ENCODE measurements around the gene TMEM131L.

Gene TMEM131L

DNA sequence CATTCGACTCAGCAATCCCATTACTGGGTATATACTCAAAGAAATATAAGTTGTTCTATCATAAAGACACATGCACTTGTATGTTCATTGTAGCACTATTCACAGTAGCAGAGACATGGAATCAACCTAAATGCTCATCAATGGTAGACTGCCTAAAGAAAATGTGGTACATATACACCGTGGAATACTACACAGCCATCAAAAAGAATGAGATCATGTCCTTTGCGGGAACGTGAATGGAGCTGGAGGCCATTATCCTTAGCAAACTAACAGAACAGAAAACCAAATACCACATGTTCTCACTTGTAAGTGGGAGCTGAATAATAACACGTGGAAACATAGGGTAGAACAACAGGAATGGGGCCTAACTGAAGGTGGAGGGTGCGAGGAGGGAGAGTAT, 44.9 kb downstream of the TMEM131L start:
- Histone ChIP-seq H3K4me2 (ENCODE audit: low read length) (peak overlapping the region; percentile 9; the same call in 1 of the 2 replicates), H3K79me2 (ENCODE audit: control insufficient read depth, low read length) (peaks cover 100% of the 10 kb centered on the region), H3K36me3 (ENCODE audit: control insufficient read depth, low read length) (peaks cover 96% of the 10 kb centered on the region), H3K9me3 (ENCODE audit: control insufficient read depth, insufficient read depth, low read length) (no peaks in the 10 kb centered on the region), H3K27me3 (ENCODE audit: control insufficient read depth, low read length) (no peaks in the 10 kb centered on the region), H3K9me2 (replicated peaks; ENCODE audit: control insufficient read depth, low read length) (no peaks in the 10 kb centered on the region), H3F3A (ENCODE audit: control insufficient read depth, insufficient read depth) (peaks cover 51% of the 10 kb centered on the region), H3K27ac (ENCODE audit: low read depth, low read length) (no peak overlapping the region), H4K20me1 (ENCODE audit: control insufficient read depth, insufficient read depth, low read depth, low read length) (peaks cover 48% of the 10 kb centered on the region), H3K4me3 (ENCODE audit: low read length) (no peak overlapping the region), H3K4me1 (ENCODE audit: control insufficient read depth, low read length) (peaks cover 93% of the 10 kb centered on the region)
- TF ChIP-seq CTCF (IDR thresholded peaks at IDR 0.05; ENCODE audit: low read depth, low read length, poor library complexity, severe bottlenecking) (no peak), EZH2phosphoT487 (IDR thresholded peaks at IDR 0.05; ENCODE audit: borderline replicate concordance, low read length) (no peak)

GRCh38 chr4:153512162-153512852, 46.1 kb downstream of the TMEM131L start:
- Histone ChIP-seq H3K9me2 (replicated peaks; ENCODE audit: control insufficient read depth, low read length) (no peaks in the 10 kb centered on the region), H4K20me1 (ENCODE audit: control insufficient read depth, insufficient read depth, low read depth, low read length) (peaks cover 47% of the 10 kb centered on the region), H3K36me3 (ENCODE audit: control insufficient read depth, low read length) (peaks cover 97% of the 10 kb centered on the region), H3K4me3 (ENCODE audit: low read length) (no peak overlapping the region), H3K27ac (ENCODE audit: low read depth, low read length) (no peak overlapping the region), H3F3A (ENCODE audit: control insufficient read depth, insufficient read depth) (peaks cover 60% of the 10 kb centered on the region), H3K9me3 (ENCODE audit: control insufficient read depth, insufficient read depth, low read length) (no peaks in the 10 kb centered on the region), H3K79me2 (ENCODE audit: control insufficient read depth, low read length) (peaks cover 100% of the 10 kb centered on the region), H3K27me3 (ENCODE audit: control insufficient read depth, low read length) (no peaks in the 10 kb centered on the region), H3K4me2 (ENCODE audit: low read length) (peak overlapping the region; percentile 20; the same call in 1 of the 2 replicates), H3K4me1 (ENCODE audit: control insufficient read depth, low read length) (peaks cover 96% of the 10 kb centered on the region)
- TF ChIP-seq EZH2phosphoT487 (IDR thresholded peaks at IDR 0.05; ENCODE audit: borderline replicate concordance, low read length) = no peak
- TF ChIP-seq CTCF (IDR thresholded peaks at IDR 0.05; ENCODE audit: low read depth, low read length, poor library complexity, severe bottlenecking) = no peak

GRCh38 chr4:153512952-153513500, 46.9 kb downstream of the TMEM131L start:
- Histone ChIP-seq H3K36me3 (ENCODE audit: control insufficient read depth, low read length) (peaks cover 97% of the 10 kb centered on the region), H3K79me2 (ENCODE audit: control insufficient read depth, low read length) (peaks cover 100% of the 10 kb centered on the region), H3K4me3 (ENCODE audit: low read length) (no peak overlapping the region), H3K27ac (ENCODE audit: low read depth, low read length) (peak overlapping the region; percentile 12), H3F3A (ENCODE audit: control insufficient read depth, insufficient read depth) (peaks cover 67% of the 10 kb centered on the region), H4K20me1 (ENCODE audit: control insufficient read depth, insufficient read depth, low read depth, low read length) (peaks cover 46% of the 10 kb centered on the region), H3K9me2 (replicated peaks; ENCODE audit: control insufficient read depth, low read length) (no peaks in the 10 kb centered on the region), H3K4me1 (ENCODE audit: control insufficient read depth, low read length) (peaks cover 96% of the 10 kb centered on the region), H3K4me2 (ENCODE audit: low read length) (peak overlapping the region; percentile 41), H3K27me3 (ENCODE audit: control insufficient read depth, low read length) (no peaks in the 10 kb centered on the region), H3K9me3 (ENCODE audit: control insufficient read depth, insufficient read depth, low read length) (no peaks in the 10 kb centered on the region)
- TF ChIP-seq EZH2phosphoT487 (IDR thresholded peaks at IDR 0.05; ENCODE audit: borderline replicate concordance, low read length) (no peak), CTCF (IDR thresholded peaks at IDR 0.05; ENCODE audit: low read depth, low read length, poor library complexity, severe bottlenecking) (no peak)
